IMR-90 (cell line): ENCODE measurements around the gene RASSF6. TPM values are rescaled to one million over a fixed set of nuclear protein-coding genes. Genes with fewer than 3 reads are reported as not detected.

Source experiments
- ATAC-seq: fragments of 200-7000 bp; cut with Tn5 transposase; 2 replicates; pipeline ENCODE4 v1.9.1; 2020; ENCODE audit warnings: low read depth, mild to moderate bottlenecking, moderate library complexity
- BruUV-seq: library from RNA; stranded (reverse); fragments of 400-500 nt; replicated peaks from 2 replicates; lab custom pipeline; 2021; lab: Mats Ljungman, UMichigan
- CTCF ChIA-PET: fragments of 300-600 bp; formaldehyde crosslinking; extraction: SDS; loops from one replicate; lab custom pipeline; 2021; ENCODE audit warnings: antibody characterized with exemption; lab: Yijun Ruan, JAX
- POLR2A ChIA-PET: fragments of 300-600 bp; sonication (Branson Sonifier 250); formaldehyde crosslinking; loops from one replicate; lab custom pipeline; 2022; ENCODE audit warnings: antibody characterized with exemption; ENCODE audit not compliant: unreplicated experiment; lab: Charles Lee
- DNase-seq: peaks from one replicate; pipeline ENCODE4 v3.0.0; 2013
- H2AFZ ChIP-seq: replicated peaks from 2 replicates; pipeline ENCODE3; 2013; ENCODE audit warnings: low read length, mild to moderate bottlenecking; ENCODE audit not compliant: poor library complexity
- H2AK5ac ChIP-seq: 2 replicates; pipeline ENCODE4 v1.6.1; 2013; ENCODE audit warnings: low read depth, low read length, inconsistent platforms
- H2AK9ac ChIP-seq: replicated peaks from 2 replicates; pipeline ENCODE3; 2013; ENCODE audit warnings: mild to moderate bottlenecking, low read depth, low read length, moderate library complexity; ENCODE audit not compliant: poor library complexity
- H2BK120ac ChIP-seq: 2 replicates; pipeline ENCODE4 v1.6.1; 2013; ENCODE audit warnings: low read depth, low read length, inconsistent platforms
- H2BK15ac ChIP-seq: 3 replicates; pipeline ENCODE4 v1.6.1; 2013; ENCODE audit warnings: low read depth, low read length, inconsistent platforms
- H2BK20ac ChIP-seq: 2 replicates; pipeline ENCODE4 v1.6.1; 2013; ENCODE audit warnings: low read depth, mild to moderate bottlenecking, inconsistent platforms, low read length, moderate library complexity
- H2BK5ac ChIP-seq: 2 replicates; pipeline ENCODE4 v1.6.1; 2013; ENCODE audit warnings: mild to moderate bottlenecking, low read depth, low read length, inconsistent platforms; ENCODE audit not compliant: poor library complexity, severe bottlenecking
- H3K14ac ChIP-seq: replicated peaks from 2 replicates; pipeline ENCODE4 v1.6.1; 2013; ENCODE audit warnings: low read depth, low read length, inconsistent platforms
- H3K18ac ChIP-seq: 2 replicates; pipeline ENCODE4 v1.6.1; 2013; ENCODE audit warnings: low read depth, low read length, control low read depth
- H3K23ac ChIP-seq: 2 replicates; pipeline ENCODE4 v1.6.1; 2013; ENCODE audit warnings: low read depth, low read length, inconsistent platforms
- H3K27ac ChIP-seq: 2 replicates; pipeline ENCODE4 v1.5.1; 2013; ENCODE audit warnings: mild to moderate bottlenecking, control low read depth, low read length; ENCODE audit not compliant: insufficient read depth
- H3K27me3 ChIP-seq: 2 replicates; pipeline ENCODE4 v1.6.1; 2013; ENCODE audit warnings: low read length; ENCODE audit not compliant: control insufficient read depth, insufficient read depth
- H3K36me3 ChIP-seq: 2 replicates; pipeline ENCODE4 v1.6.1; 2013; ENCODE audit warnings: low read length, mixed read lengths; ENCODE audit not compliant: control insufficient read depth, insufficient read depth
- H3K4ac ChIP-seq: 2 replicates; pipeline ENCODE4 v1.6.1; 2013; ENCODE audit warnings: low read depth, low read length, inconsistent platforms
- H3K4me1 ChIP-seq: 2 replicates; pipeline ENCODE4 v1.6.1; 2013; ENCODE audit warnings: low read length, mixed read lengths; ENCODE audit not compliant: control insufficient read depth, insufficient read depth
- H3K4me2 ChIP-seq: 2 replicates; pipeline ENCODE4 v1.6.1; 2013; ENCODE audit warnings: low read depth, mild to moderate bottlenecking, control low read depth, low read length, moderate library complexity
- H3K4me3 ChIP-seq: 2 replicates; pipeline ENCODE4 v1.5.1; 2013; ENCODE audit warnings: low read depth, mild to moderate bottlenecking, control low read depth, low read length, moderate library complexity; ENCODE audit not compliant: insufficient read depth
- H3K56ac ChIP-seq: 2 replicates; pipeline ENCODE4 v1.6.1; 2013; ENCODE audit warnings: low read length, inconsistent platforms; ENCODE audit not compliant: insufficient read depth; ENCODE audit errors: extremely low read depth
- H3K79me1 ChIP-seq, 2 experiments: 2 replicates each; pipeline ENCODE4 v1.6.1; 2013; ENCODE audit warnings: low read length in 2 of 2, inconsistent platforms in 1 of 2, low read depth in 1 of 2
- H3K9ac ChIP-seq: 2 replicates; pipeline ENCODE4 v1.6.1; 2013; ENCODE audit warnings: low read depth, low read length, control low read depth
- H3K9me1 ChIP-seq: 2 replicates; pipeline ENCODE4 v1.6.1; 2013; ENCODE audit warnings: low read length, inconsistent platforms; ENCODE audit not compliant: insufficient read depth
- H3K9me3 ChIP-seq: 2 replicates; pipeline ENCODE4 v1.6.1; 2013; ENCODE audit warnings: low read length; ENCODE audit not compliant: control insufficient read depth, insufficient read depth
- H4K20me1 ChIP-seq: 2 replicates; pipeline ENCODE4 v1.6.1; 2013; ENCODE audit warnings: low read length, inconsistent platforms; ENCODE audit not compliant: insufficient read depth
- H4K5ac ChIP-seq: 2 replicates; pipeline ENCODE4 v1.6.1; 2013; ENCODE audit warnings: mild to moderate bottlenecking, low read depth, low read length, control low read depth
- H4K8ac ChIP-seq, 2 experiments: 2 replicates each; pipeline ENCODE4 v1.6.1; 2013; ENCODE audit warnings: low read depth in 2 of 2, low read length in 2 of 2, control low read depth in 1 of 2, inconsistent platforms in 1 of 2
- H4K91ac ChIP-seq: 2 replicates; pipeline ENCODE4 v1.6.1; 2013; ENCODE audit warnings: low read depth, low read length, inconsistent platforms; ENCODE audit not compliant: insufficient read depth
- BHLHE40 ChIP-seq: fragments of 150-350 bp; IDR thresholded peaks from 2 replicates; pipeline ENCODE4 v1.6.1; 2016; ENCODE audit warnings: mild to moderate bottlenecking, low read depth, low read length
- CEBPB ChIP-seq: IDR thresholded peaks from 2 replicates; pipeline ENCODE4 v1.6.1; 2012; ENCODE audit warnings: low read depth, low read length, improper control_type of control experiment
- CHD1 ChIP-seq: IDR thresholded peaks from 2 replicates; pipeline ENCODE4 v1.6.1; 2012; ENCODE audit warnings: low read depth, low read length, improper control_type of control experiment
- CTCF ChIP-seq: conservative IDR thresholded peaks from 2 replicates; pipeline ENCODE4 v1.5.1; 2012; ENCODE audit warnings: mild to moderate bottlenecking, low read depth, low read length, improper control_type of control experiment
- ELK1 ChIP-seq: fragments of 150-350 bp; IDR thresholded peaks from 2 replicates; pipeline ENCODE4 v1.6.1; 2016; ENCODE audit warnings: low read depth, mild to moderate bottlenecking, low read length, moderate library complexity, borderline replicate concordance
- FOS ChIP-seq: fragments of 150-350 bp; IDR thresholded peaks from 2 replicates; pipeline ENCODE4 v1.6.1; 2016; ENCODE audit warnings: low read depth, low read length
- MAFK ChIP-seq: IDR thresholded peaks from 2 replicates; pipeline ENCODE4 v1.6.1; 2012; ENCODE audit warnings: low read depth, low read length, improper control_type of control experiment
- MAZ ChIP-seq: IDR thresholded peaks from 2 replicates; pipeline ENCODE4 v1.6.1; 2012; ENCODE audit warnings: low read depth, mild to moderate bottlenecking, low read length, improper control_type of control experiment, moderate library complexity, borderline replicate concordance
- MXI1 ChIP-seq: IDR thresholded peaks from 2 replicates; pipeline ENCODE4 v1.6.1; 2012; ENCODE audit warnings: low read depth, mild to moderate bottlenecking, low read length, moderate library complexity, borderline replicate concordance
- NFE2L2 ChIP-seq: fragments of 150-350 bp; IDR thresholded peaks from 2 replicates; pipeline ENCODE4 v1.6.1; 2016; ENCODE audit warnings: low read depth, mild to moderate bottlenecking, low read length
- POLR2A ChIP-seq: IDR thresholded peaks from 2 replicates; pipeline ENCODE4 v1.6.1; 2012; ENCODE audit warnings: mild to moderate bottlenecking, low read depth, low read length
- RAD21 ChIP-seq: IDR thresholded peaks from 2 replicates; pipeline ENCODE4 v1.6.1; 2012; ENCODE audit warnings: low read length, improper control_type of control experiment
- RCOR1 ChIP-seq: IDR thresholded peaks from 2 replicates; pipeline ENCODE4 v1.6.1; 2012; ENCODE audit warnings: mild to moderate bottlenecking, low read length, improper control_type of control experiment; ENCODE audit not compliant: insufficient replicate concordance
- RFX5 ChIP-seq: IDR thresholded peaks from 2 replicates; pipeline ENCODE4 v1.8.0; 2012; ENCODE audit warnings: low read depth, mild to moderate bottlenecking, low read length, moderate library complexity
- SMC3 ChIP-seq: fragments of 150-350 bp; IDR thresholded peaks from 2 replicates; pipeline ENCODE4 v1.6.1; 2016; ENCODE audit warnings: low read depth, mild to moderate bottlenecking, antibody characterized with exemption, low read length, moderate library complexity
- USF2 ChIP-seq: fragments of 150-350 bp; IDR thresholded peaks from 2 replicates; pipeline ENCODE4 v1.6.1; 2017; ENCODE audit warnings: mild to moderate bottlenecking, antibody characterized with exemption, low read length, low read depth
- WGBS, 2 experiments: methylation state at CpG; one replicate each; pipeline versions ENCODE4 v1.1.5 to v1.1.7; 2013; ENCODE audit warnings: missing lambda C conversion rate in 2 of 2; ENCODE audit not compliant: insufficient read length in 1 of 2; ENCODE audit errors: extremely low coverage in 2 of 2; 5-methylcytosine and 5-hydroxymethylcytosine counted together
- dilution Hi-C: fragments of 300-500 bp; cut with HindIII; formaldehyde crosslinking; loops from one replicate; pipeline ENCODE4 v1.14.3; 2018; ENCODE audit warnings: low sequenced_read_pairs; ENCODE audit not compliant: unreplicated experiment
- in situ Hi-C: fragments of 300-500 bp; cut with MboI; formaldehyde crosslinking; loops from 3 replicates; pipeline ENCODE4 v1.14.3; 2019; ENCODE audit warnings: low sequenced_read_pairs, inconsistent platforms, mixed read lengths
- intact Hi-C: fragments of 100-400 bp; cut with micrococcal nuclease; formaldehyde crosslinking; loops from 2 replicates; pipeline ENCODE4 v1.10.0; 2022
- polyA plus RNA-seq, 3 experiments: library from polyadenylated mRNA; depleted of rRNA; stranded (reverse); fragments of >200 nt; gene quantifications; 2 replicates each; pipeline ENCODE4 v1.2.3, GENCODE V29; 2012; ENCODE audit warnings: low replicate concordance in 1 of 3
- total RNA-seq: library from RNA; depleted of rRNA; stranded (reverse); fragments of >200 nt; gene quantifications from 2 replicates; pipeline ENCODE4 v1.2.3, GENCODE V29; 2012

The RASSF6 gene
- total and polyA plus RNA-seq, 2 of the 4 experiments (the other 2 are of a cell fraction), result not detected

- dilution Hi-C loops, result no loop called here
- H3K9ac ChIP-seq, result no peak overlapping the region
Observed at GRCh38 chr4:73525611-73526010, 94.6 kb downstream of the RASSF6 start.

More at GRCh38 chr4:73525611-73526010, 94.6 kb downstream of the RASSF6 start:
- no peak for ATAC-seq
- H3K4me1 ChIP-seq, result no peaks in the 10 kb centered on the region
- in situ Hi-C loops, result no loop called here
- no peak overlapping the region for H3K4me2 ChIP-seq
- no peaks in the 10 kb centered on the region for H4K20me1 ChIP-seq
- BruUV-seq, result no TSS peak
- H4K5ac ChIP-seq, result no peak overlapping the region
- H2AK5ac ChIP-seq, result no peak overlapping the region
- POLR2A ChIA-PET, result no interaction called here
- H2BK120ac ChIP-seq, result no peak overlapping the region
- H3K4me3 ChIP-seq, result no peak overlapping the region
- no peak overlapping the region for H4K8ac ChIP-seq
- intact Hi-C loops, result no loop called here
- TF ChIP-seq MAZ (no peak), MXI1 (no peak), BHLHE40 (no peak), CEBPB (no peak), CTCF (no peak), POLR2A (no peak), USF2 (no peak), MAFK (no peak), ELK1 (no peak), SMC3 (no peak), FOS (no peak), CHD1 (no peak), NFE2L2 (no peak), RFX5 (no peak), RCOR1 (no peak), RAD21 (no peak)
- no peak overlapping the region for H2AFZ ChIP-seq
- no peaks in the 10 kb centered on the region for H3K9me3 ChIP-seq
- no peak overlapping the region for H2BK20ac ChIP-seq
- H3K36me3 ChIP-seq, result no peaks in the 10 kb centered on the region
- no peak overlapping the region for H3K14ac ChIP-seq
- WGBS, 2 experiments, result no CpG with 5 or more reads among the region's 1 CpG
- no peak overlapping the region for H4K91ac ChIP-seq
- H2AK9ac ChIP-seq, result no peak overlapping the region
- H3K27ac ChIP-seq, result no peak overlapping the region
- DNase-seq, result no peak
- H3K56ac ChIP-seq, result no peak overlapping the region
- peaks cover 6% of the 10 kb centered on the region for H3K27me3 ChIP-seq
- CTCF ChIA-PET, result no interaction called here
- H3K18ac ChIP-seq, result no peak overlapping the region
- H3K4ac ChIP-seq, result no peak overlapping the region
- H3K79me1 ChIP-seq, result no peaks in the 10 kb centered on the region
- no peak overlapping the region for H3K23ac ChIP-seq
- H2BK15ac ChIP-seq, result no peak overlapping the region
- H2BK5ac ChIP-seq, result no peak overlapping the region
- H3K9me1 ChIP-seq, result no peaks in the 10 kb centered on the region
